GM18499 (cell line): ENCODE results near the gene AZIN2.
"Not testable (repeated sequence)": the region's sequence is repeated elsewhere in the genome, so short reads cannot be mapped to it uniquely, and the experiment has no call there.

ENCODE experiments used
- ATAC-seq: cut with Tn5 transposase; IDR thresholded peaks from one replicate; pipeline ENCODE4 v1.9.1; 2021; ENCODE audit warnings: moderate number of reproducible peaks; ENCODE audit not compliant: insufficient read depth, unreplicated experiment

Gene AZIN2

GRCh38 chr1:33056426-33056825 is 24.5 kb upstream of the AZIN2 start:
- ATAC-seq: no peak

- no peak for ATAC-seq
Measured at GRCh38 chr1:33057095-33057494, 23.9 kb upstream of the AZIN2 start.

- no peak for ATAC-seq
Measured at GRCh38 chr1:33060579-33061083, 20.3 kb upstream of the AZIN2 start.

- ATAC-seq: no peak
Measured at GRCh38 chr1:33061834-33062233, 19.1 kb upstream of the AZIN2 start.

GRCh38 chr1:33064284-33064683 is 16.7 kb upstream of the AZIN2 start:
- not testable (repeated sequence) for ATAC-seq

- no peak for ATAC-seq
Measured at GRCh38 chr1:33065301-33065700, 15.7 kb upstream of the AZIN2 start.

GRCh38 chr1:33066477-33066876 is 14.5 kb upstream of the AZIN2 start:
- not testable (repeated sequence) for ATAC-seq

GRCh38 chr1:33068108-33068507 is 12.8 kb upstream of the AZIN2 start:
- not testable (repeated sequence) for ATAC-seq

- ATAC-seq: no peak
Measured at GRCh38 chr1:33070628-33071027, 10.3 kb upstream of the AZIN2 start.

- no peak for ATAC-seq
Measured at GRCh38 chr1:33072707-33073106, 8.2 kb upstream of the AZIN2 start.

- ATAC-seq: no peak
Measured at GRCh38 chr1:33074193-33074945, 6.6 kb upstream of the AZIN2 start.

- no peak for ATAC-seq
Measured at GRCh38 chr1:33078030-33078591, 2.8 kb upstream of the AZIN2 start.

GRCh38 chr1:33080373-33080772 is 580 bp upstream of the AZIN2 start:
- no peak for ATAC-seq

- ATAC-seq: no peak
Measured at GRCh38 chr1:33081554-33082305, 777 bp downstream of the AZIN2 start.

- ATAC-seq: no peak
Measured at GRCh38 chr1:33082575-33083108, 1.7 kb downstream of the AZIN2 start.

- ATAC-seq: no peak
Measured at GRCh38 chr1:33085332-33085731, 4.4 kb downstream of the AZIN2 start.

- ATAC-seq: no peak
Measured at GRCh38 chr1:33086384-33086850, 5.5 kb downstream of the AZIN2 start.

GRCh38 chr1:33087677-33088076 is 6.7 kb downstream of the AZIN2 start:
- ATAC-seq: no peak

- no peak for ATAC-seq
Measured at GRCh38 chr1:33088119-33088906, 7.4 kb downstream of the AZIN2 start.

- no peak for ATAC-seq
Measured at GRCh38 chr1:33089457-33089856, 8.5 kb downstream of the AZIN2 start.
